GM18909 (cell line): ENCODE data around the gene NPIPA2.
"Not testable (repeated sequence)": the region's sequence is repeated elsewhere in the genome, so short reads cannot be mapped to it uniquely, and the experiment has no call there.

Experiments used
- ATAC-seq: cut with Tn5 transposase; IDR thresholded peaks from one replicate; pipeline ENCODE4 v1.9.1; 2021; ENCODE audit warnings: mild to moderate bottlenecking; ENCODE audit not compliant: unreplicated experiment, poor library complexity

The NPIPA2 gene

GRCh38 chr16:14742273-14743128, at the start of gene NPIPA2:
Gene NPIPA2 (plus strand): TSS chr16:14742533. CDS start chr16:14748066, 5,533 bp downstream.
- ATAC-seq, result peak; percentile 98

- ATAC-seq, result not testable (repeated sequence)
These were observed 48.2 kb upstream of the NPIPA2 start, which contains the start of gene PLA2G10 for GRCh38 chr16:14694129-14694528. Gene PLA2G10 (minus strand): TSS chr16:14694308. CDS start chr16:14694229, 79 bp downstream.

DNA sequence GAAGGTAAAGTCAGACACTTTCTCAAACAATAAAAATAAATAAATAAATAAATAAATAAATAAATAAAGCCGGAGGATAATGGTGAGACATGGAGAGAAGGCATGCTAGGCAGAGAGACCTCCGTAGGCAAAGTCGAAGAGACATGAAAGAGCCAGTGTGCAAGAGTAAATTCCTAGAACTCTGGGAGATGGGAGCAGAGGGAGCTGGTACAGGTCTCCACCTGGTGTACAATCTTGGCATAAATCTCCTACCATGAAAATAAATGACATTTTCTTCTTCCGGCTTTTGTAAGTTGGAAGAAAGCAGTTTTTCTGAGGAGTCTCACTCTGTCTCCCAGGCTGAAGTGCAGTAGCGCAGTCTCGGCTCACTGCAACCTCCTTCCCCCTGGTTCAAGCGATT, 40.5 kb upstream of the NPIPA2 start:
- not testable (repeated sequence) for ATAC-seq

DNA sequence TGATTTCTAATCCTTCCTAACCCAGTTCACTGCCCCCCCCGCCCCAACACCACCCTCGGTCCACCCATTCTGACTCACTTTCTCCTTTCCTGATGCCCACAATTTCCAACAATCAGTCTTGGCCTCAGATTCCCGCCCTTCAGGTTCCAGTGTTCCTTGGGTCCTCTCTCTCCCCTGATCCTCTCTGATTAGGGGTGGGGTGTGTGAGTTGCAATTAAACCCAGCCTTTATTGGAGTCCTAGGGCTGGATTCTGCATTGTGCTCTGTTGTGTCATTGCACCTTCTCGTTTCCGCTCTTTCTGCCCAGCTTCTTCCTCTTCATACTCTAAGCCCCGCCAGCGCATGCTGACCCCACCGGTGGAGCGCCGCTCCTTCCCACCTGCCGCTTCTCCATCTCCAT, 39.7 kb upstream of the NPIPA2 start:
- not testable (repeated sequence) for ATAC-seq

GRCh38 chr16:14703156-14704011, 38.9 kb upstream of the NPIPA2 start, which contains the start of gene NPIPA3:
Gene NPIPA3 (plus strand): TSS chr16:14703411. CDS start chr16:14708944, 5,533 bp downstream.
- peak; percentile 98 for ATAC-seq

DNA sequence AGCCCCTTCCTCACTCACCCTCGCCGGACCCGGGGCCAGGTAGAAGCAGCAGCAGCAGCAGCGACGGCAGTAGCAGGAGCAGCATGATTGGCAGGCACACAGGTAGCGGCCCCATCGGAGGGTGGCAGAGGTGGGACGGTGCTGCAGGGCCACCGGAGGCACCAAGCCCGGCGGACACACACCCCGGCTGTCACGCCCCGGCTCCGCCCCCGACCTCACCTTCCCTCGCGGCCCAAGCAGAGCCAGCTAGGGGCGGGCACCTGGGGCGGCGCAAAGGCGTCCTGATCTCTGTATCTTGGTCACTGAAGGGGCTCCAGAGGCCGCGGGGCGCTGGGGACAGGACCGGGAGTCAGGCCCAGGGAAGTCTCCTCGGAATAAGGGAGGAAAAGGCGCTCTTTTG, 9.1 kb upstream of the NPIPA2 start:
- not testable (repeated sequence) for ATAC-seq

DNA sequence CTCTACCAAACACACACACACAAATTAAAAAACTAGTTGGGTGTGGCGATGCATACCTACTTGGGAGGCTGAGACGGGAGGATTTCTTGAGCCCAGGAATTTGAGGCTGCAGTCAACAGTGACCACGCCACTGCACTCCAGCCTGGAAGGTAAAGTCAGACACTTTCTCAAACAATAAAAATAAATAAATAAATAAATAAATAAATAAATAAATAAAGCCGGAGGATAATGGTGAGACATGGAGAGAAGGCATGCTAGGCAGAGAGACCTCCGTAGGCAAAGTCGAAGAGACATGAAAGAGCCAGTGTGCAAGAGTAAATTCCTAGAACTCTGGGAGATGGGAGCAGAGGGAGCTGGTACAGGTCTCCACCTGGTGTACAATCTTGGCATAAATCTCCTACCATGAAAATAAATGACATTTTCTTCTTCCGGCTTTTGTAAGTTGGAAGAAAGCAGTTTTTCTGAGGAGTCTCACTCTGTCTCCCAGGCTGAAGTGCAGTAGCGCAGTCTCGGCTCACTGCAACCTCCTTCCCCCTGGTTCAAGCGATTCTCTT, 1.4 kb upstream of the NPIPA2 start:
- not testable (repeated sequence) for ATAC-seq

- ATAC-seq, result not testable (repeated sequence)
These were observed 539 bp upstream of the NPIPA2 start for GRCh38 chr16:14741794-14742193.

- ATAC-seq, result not testable (repeated sequence)
These were observed 31.3 kb downstream of the NPIPA2 start for GRCh38 chr16:14773654-14774053.

DNA sequence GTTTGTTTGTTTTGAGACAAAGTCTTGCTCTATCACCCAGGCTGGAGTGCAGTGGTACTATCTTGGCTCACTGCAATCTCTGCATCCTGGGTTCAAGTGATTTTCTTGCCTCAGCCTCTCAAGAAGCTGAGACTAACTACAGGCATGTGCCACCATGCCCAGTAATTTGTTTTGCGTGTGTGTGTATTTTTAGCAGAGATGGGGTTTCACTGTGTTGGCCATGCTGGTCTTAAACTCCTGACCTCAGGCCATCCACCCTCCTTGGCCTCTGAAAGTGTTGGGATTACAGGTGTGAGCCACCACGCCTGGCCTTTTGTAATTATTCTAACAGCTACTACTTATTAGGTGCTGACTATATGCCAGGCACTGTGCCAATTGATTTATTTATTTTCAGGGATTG, 33.3 kb downstream of the NPIPA2 start:
- ATAC-seq, result not testable (repeated sequence)

- ATAC-seq, result not testable (repeated sequence)
These were observed 34.4 kb downstream of the NPIPA2 start for GRCh38 chr16:14776763-14777162.

GRCh38 chr16:14779368-14779877, 37.1 kb downstream of the NPIPA2 start:
- not testable (repeated sequence) for ATAC-seq

GRCh38 chr16:14786180-14786579, 43.8 kb downstream of the NPIPA2 start:
- not testable (repeated sequence) for ATAC-seq

GRCh38 chr16:14789577-14789976, 47.2 kb downstream of the NPIPA2 start:
- not testable (repeated sequence) for ATAC-seq

- not testable (repeated sequence) for ATAC-seq
These were observed 48.1 kb downstream of the NPIPA2 start for GRCh38 chr16:14790320-14790956.

DNA sequence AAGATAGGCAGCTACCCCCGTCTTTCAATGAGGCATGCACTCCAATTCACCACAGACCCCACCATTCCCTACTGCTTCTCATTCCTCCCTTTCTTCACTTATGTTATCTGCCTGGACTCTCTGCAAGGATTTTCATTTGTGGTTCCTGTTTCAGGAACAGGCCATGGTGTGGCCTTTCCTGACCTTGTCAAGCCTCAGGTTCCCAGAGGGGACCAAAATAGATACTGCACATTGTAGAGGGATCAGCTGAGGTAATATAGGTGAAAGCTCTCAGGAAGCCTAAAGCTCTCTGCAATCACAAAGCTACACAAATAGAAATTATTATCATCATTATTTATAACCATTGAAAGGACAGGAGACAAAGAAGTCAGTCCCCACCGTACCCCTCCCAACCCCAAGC, 50.6 kb downstream of the NPIPA2 start:
- ATAC-seq, result not testable (repeated sequence)

DNA sequence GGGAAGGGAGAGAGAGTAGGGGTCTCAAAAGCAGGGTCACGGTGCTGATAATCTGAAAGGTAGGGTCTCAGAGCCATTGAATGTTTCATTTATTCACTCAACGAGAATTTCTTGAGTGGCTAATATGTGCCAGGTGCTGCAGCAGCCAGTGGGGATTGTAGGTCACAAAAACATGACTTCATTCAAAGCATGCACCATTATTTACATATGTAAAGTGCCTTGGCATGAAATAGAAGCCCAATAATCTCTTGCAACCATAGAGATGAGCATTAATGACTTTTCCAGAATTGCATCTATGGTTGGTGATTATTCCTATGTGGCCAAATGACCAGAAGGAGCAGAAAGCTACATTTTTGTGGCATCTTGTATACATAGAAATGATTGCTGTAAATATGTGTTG, 55.2 kb downstream of the NPIPA2 start:
- ATAC-seq, result not testable (repeated sequence)

DNA sequence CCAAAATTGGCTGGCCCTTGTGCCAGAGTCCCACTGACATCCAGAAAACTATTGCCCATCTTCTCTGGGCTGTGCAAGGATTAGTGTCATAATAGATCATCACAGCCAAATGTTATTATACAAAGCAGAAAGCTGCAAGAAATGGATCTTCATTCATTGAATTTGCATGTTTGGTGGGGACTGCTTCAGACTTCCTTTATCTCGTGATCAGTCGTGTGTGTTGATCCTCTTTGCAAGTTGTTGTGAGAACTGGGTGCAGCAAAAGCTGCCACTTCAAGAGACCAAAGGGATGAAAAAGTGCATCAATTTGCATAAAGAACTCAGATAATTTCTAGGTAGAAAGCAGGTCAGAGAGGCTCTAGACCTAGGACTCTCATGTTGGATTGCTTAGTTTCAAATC, 61.2 kb downstream of the NPIPA2 start:
- ATAC-seq, result not testable (repeated sequence)

GRCh38 chr16:14807184-14807678, 64.9 kb downstream of the NPIPA2 start:
- not testable (repeated sequence) for ATAC-seq
